Measurements from ENCODE around the gene NEDD9.

NEDD9 gene

DNA sequence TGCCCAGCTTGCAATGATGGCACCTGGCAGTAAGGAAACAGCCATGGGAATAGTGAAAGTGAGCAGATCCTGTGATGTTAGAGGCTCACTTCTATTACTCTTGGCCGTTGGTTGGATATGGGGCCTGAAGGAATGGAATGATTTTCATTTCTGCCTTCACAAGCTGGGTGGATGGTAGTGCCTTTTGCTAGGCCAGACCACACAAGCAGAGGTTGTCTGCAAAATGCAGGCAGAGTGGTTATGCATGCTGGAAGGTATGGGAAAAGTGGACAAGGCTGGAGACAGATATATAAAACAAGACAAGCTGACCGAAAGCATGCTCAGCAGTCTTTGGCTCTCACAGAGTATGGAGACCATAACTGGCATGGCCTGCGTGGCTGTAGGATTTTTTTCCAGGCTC is 70.2 kb downstream of the NEDD9 start:
- H3K4me3 Mint-ChIP-seq: no peak overlapping the region
- ATAC-seq (replicated peaks): no peak
- no peaks in the 10 kb centered on the region for H3K27me3 Mint-ChIP-seq
- H3K27ac Mint-ChIP-seq: no peak overlapping the region
- no peak for DNase-seq
- no peaks in the 10 kb centered on the region for H3K9me3 Mint-ChIP-seq
- no peaks in the 10 kb centered on the region for H3K36me3 Mint-ChIP-seq
- peaks cover 6% of the 10 kb centered on the region in 2 donors for H3K4me1 Mint-ChIP-seq

GRCh38 chr6:11161031-11161956 is 71.2 kb downstream of the NEDD9 start:
- no peak overlapping the region for H3K27ac Mint-ChIP-seq
- no peak overlapping the region for H3K4me3 Mint-ChIP-seq
- no peaks in the 10 kb centered on the region for H3K36me3 Mint-ChIP-seq
- H3K9me3 Mint-ChIP-seq: no peaks in the 10 kb centered on the region
- peaks cover 6% of the 10 kb centered on the region in 2 donors for H3K4me1 Mint-ChIP-seq
- no peaks in the 10 kb centered on the region for H3K27me3 Mint-ChIP-seq
- DNase-seq (no peak), ATAC-seq (replicated peaks) (no peak)

- no peak overlapping the region for H3K4me3 Mint-ChIP-seq
- no peak for DNase-seq
- H3K9me3 Mint-ChIP-seq: no peaks in the 10 kb centered on the region
- H3K4me1 Mint-ChIP-seq: peaks cover 5 to 6% of the 10 kb centered on the region in 2 donors
- no peak overlapping the region for H3K27ac Mint-ChIP-seq
- ATAC-seq (replicated peaks): no peak
- no peaks in the 10 kb centered on the region for H3K27me3 Mint-ChIP-seq
- no peaks in the 10 kb centered on the region for H3K36me3 Mint-ChIP-seq
These were observed 72.3 kb downstream of the NEDD9 start for GRCh38 chr6:11160199-11160598.

DNA sequence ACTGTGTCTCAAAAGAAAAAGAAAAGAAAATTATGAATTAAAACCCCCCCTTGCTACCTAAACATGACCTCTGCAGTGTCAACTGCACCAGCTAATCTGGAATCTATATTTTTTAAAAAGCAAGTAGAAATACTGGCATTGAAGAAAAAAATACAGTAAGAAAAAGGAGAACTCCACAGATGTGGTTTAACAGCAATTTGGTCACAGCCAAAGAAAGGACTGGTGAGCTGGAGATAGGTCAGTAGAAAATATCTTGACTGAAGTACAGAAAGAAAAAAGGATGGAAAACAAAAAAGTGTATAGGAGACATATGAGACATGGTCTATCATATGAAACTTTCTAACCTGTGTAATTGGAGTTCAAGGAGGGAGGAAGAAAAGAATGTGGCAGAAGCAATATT is 76.9 kb downstream of the NEDD9 start:
- H3K4me1 Mint-ChIP-seq: peaks cover 5 to 12% of the 10 kb centered on the region in 2 donors
- no peak for DNase-seq
- no peak overlapping the region for H3K27ac Mint-ChIP-seq
- no peak overlapping the region for H3K4me3 Mint-ChIP-seq
- H3K9me3 Mint-ChIP-seq: no peaks in the 10 kb centered on the region
- no peak for ATAC-seq (replicated peaks)
- H3K36me3 Mint-ChIP-seq: no peaks in the 10 kb centered on the region
- peaks cover 5 to 9% of the 10 kb centered on the region in 2 donors for H3K27me3 Mint-ChIP-seq

GRCh38 chr6:11153447-11153846 is 79.0 kb downstream of the NEDD9 start:
- Mint-ChIP-seq H3K36me3 (peaks cover 0 to 3% of the 10 kb centered on the region in 2 donors), H3K27me3 (peaks cover 5 to 9% of the 10 kb centered on the region in 2 donors), H3K9me3 (no peaks in the 10 kb centered on the region), H3K4me3 (peak overlapping the region; percentile 75 to 80), H3K4me1 (peaks cover 5 to 12% of the 10 kb centered on the region in 2 donors), H3K27ac (peak overlapping the region; percentile 5)
- no peak for DNase-seq
- no peak for ATAC-seq (replicated peaks)

DNA sequence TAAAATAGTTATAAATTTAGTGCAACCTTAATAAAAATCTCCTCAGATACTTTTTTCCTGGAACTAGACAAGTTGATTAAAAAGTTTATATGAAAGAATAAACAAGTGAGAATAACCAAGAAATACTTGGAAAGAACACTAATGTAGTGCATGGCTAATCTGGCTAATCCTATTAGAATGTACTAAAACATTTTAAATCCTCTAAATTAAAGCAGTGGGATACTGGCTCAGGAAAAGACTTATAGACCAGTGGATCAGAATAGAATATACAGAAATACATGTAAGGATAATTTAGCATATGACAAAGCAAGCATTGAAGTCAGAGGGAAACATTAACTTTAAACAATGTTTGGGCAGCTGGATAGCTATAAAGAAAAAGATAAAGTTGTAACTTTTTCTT is 79.9 kb downstream of the NEDD9 start:
- ATAC-seq (replicated peaks): no peak
- peaks cover 0 to 3% of the 10 kb centered on the region in 2 donors for H3K36me3 Mint-ChIP-seq
- H3K4me1 Mint-ChIP-seq: peaks cover 5 to 12% of the 10 kb centered on the region in 2 donors
- H3K27ac Mint-ChIP-seq: no peak overlapping the region
- no peaks in the 10 kb centered on the region for H3K9me3 Mint-ChIP-seq
- DNase-seq: no peak
- H3K4me3 Mint-ChIP-seq: no peak overlapping the region
- H3K27me3 Mint-ChIP-seq: peaks cover 5 to 9% of the 10 kb centered on the region in 2 donors

DNA sequence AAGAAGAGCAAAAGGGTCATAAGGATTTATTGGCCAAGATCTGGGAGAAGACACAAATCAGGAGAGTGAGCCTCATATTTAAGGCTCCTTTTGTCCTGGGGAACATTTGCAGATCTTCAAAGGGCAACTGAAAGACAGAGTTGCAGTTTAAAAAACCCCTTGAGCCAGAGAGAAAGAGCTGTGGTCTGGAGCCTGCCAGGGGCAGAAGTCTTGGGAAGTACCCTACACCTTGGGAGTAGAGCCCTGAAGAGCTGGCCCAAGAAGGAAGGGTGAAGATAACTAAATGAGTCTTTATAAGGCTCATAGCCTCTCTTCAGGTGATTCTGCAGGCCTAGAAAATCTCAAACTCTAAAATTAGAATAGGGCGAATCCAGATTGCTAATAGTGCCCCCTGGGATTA is 81.0 kb downstream of the NEDD9 start:
- DNase-seq (no peak), ATAC-seq (replicated peaks) (peak in 1 of 2 donors; percentile 64)
- peaks cover 5 to 12% of the 10 kb centered on the region in 2 donors for H3K4me1 Mint-ChIP-seq
- H3K36me3 Mint-ChIP-seq: peaks cover 0 to 3% of the 10 kb centered on the region in 2 donors
- H3K27me3 Mint-ChIP-seq: peaks cover 5 to 9% of the 10 kb centered on the region in 2 donors
- H3K9me3 Mint-ChIP-seq: no peaks in the 10 kb centered on the region
- no peak overlapping the region for H3K27ac Mint-ChIP-seq
- H3K4me3 Mint-ChIP-seq: no peak overlapping the region

DNA sequence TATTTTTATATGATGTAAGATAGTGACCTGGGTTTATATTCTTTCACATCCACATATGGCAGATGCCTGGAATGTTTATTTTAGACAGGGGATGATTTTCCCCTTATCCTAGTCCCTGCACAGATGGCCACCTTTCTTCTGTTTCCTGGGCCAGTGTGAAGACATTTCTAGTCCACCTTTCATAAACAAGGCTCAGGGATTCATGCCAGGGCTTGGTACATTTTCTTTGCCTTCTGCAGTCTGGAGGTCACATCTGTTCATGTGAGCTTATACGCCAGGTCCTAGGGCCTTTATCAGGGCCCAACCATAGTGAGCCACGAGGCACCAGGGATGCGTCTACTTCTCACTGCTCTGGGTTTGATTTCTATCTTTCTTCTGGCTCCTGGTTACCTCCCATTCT is 82.9 kb downstream of the NEDD9 start:
- Mint-ChIP-seq H3K27me3 (peaks cover 0 to 4% of the 10 kb centered on the region in 2 donors), H3K9me3 (no peaks in the 10 kb centered on the region), H3K4me1 (peaks cover 7 to 9% of the 10 kb centered on the region in 2 donors), H3K27ac (no peak overlapping the region), H3K36me3 (peaks cover 0 to 3% of the 10 kb centered on the region in 2 donors), H3K4me3 (no peak overlapping the region)
- DNase-seq (no peak), ATAC-seq (replicated peaks) (no peak)

DNA sequence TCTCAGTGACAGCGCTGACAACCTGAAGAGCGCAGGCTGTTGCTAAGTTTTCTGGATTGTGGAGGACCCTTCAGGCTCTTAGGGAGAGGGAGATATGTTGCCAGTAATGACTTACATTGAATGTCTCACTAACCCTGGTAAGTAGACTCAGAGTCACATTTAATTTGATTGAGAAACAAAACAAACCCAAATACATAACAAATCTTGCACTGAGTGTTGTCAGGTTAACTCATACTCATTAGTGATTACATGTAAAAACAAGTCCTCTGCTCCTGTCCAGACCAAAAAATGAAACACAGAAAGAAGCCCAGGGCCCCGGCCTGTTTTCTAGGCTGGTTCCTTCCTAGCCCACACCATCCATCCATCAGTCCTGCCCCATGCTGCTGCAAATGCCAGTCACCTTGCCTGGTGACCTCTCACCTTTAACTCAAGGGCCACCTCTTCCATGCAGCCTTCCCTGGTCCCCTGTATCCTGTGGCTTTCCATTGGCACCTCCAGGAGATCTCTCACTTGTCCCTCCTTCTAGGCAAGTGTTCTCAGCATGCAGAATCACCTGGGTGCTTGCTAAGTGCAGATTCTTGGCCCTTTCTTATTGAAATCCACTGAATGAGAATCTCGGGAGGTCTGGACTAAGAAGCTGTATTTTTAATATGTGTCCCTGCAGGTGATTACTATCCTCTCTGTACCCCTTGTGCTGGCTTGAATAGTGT is 86.2 kb downstream of the NEDD9 start:
- Mint-ChIP-seq H3K9me3 (peaks cover 0 to 1% of the 10 kb centered on the region in 2 donors), H3K4me3 (no peak overlapping the region), H3K36me3 (peaks cover 0 to 3% of the 10 kb centered on the region in 2 donors), H3K27me3 (no peaks in the 10 kb centered on the region), H3K27ac (no peak overlapping the region), H3K4me1 (peaks cover 11 to 19% of the 10 kb centered on the region in 2 donors)
- DNase-seq (no peak), ATAC-seq (replicated peaks) (no peak)

GRCh38 chr6:11144393-11144851 is 88.0 kb downstream of the NEDD9 start:
- H3K9me3 Mint-ChIP-seq: peaks cover 3 to 6% of the 10 kb centered on the region in 2 donors
- no peaks in the 10 kb centered on the region for H3K27me3 Mint-ChIP-seq
- no peak overlapping the region for H3K4me3 Mint-ChIP-seq
- H3K27ac Mint-ChIP-seq: no peak overlapping the region
- peaks cover 3 to 9% of the 10 kb centered on the region in 2 donors for H3K36me3 Mint-ChIP-seq
- H3K4me1 Mint-ChIP-seq: peaks cover 23 to 34% of the 10 kb centered on the region in 2 donors
- ATAC-seq (replicated peaks) (peak; percentile 87 to 93), DNase-seq (peak; percentile 47)

DNA sequence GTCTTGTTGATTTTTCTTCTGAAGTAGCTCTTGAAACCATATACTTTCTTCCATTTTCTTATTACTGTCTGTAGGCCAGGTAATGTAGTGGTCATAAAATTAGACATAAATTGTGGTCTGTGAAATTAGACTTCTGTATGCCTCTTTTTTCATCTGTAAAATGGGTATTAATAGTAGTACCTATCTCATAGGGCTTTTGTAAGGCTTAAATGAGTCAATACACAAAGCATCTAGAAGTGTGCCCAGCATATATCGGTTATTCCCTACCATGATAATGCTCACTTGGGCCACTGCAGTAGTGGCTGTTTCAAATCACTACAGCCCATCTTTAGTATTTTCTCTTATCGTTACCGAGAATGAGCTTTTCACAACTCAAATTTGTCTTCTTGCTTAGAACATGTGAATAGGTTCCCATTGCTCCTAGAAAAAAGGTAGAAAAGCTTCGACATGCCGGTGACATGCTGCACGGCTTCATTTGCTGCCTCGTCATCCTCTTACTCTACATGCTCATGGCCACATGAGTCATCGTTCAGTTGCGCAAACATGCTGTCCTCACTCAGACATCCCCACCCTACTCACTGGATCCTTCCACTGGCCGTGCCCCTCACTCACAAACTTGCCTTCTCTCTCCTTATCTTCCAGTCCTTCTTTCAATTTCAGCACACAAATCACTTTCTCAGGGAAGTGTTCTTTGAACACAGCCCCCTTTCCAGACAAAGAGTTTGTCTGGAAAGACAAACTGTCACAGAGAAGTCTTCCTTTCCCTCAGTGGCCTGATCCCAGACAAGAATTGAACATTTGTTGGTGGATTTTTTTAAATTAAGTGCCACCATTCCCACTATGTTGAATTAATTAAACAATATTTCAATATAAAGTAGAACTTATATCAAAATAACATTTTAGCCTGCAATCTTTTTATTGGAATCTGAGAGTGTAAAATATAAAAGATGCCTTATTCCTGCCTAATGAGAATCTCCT is 88.8 kb downstream of the NEDD9 start:
- Mint-ChIP-seq H3K4me1 (peaks cover 30 to 42% of the 10 kb centered on the region in 2 donors), H3K27me3 (no peaks in the 10 kb centered on the region), H3K27ac (no peak overlapping the region), H3K36me3 (peaks cover 8 to 12% of the 10 kb centered on the region in 2 donors), H3K9me3 (peaks cover 8 to 10% of the 10 kb centered on the region in 2 donors), H3K4me3 (no peak overlapping the region)
- ATAC-seq (replicated peaks) (no peak), DNase-seq (no peak)

- Mint-ChIP-seq H3K36me3 (peaks cover 8 to 12% of the 10 kb centered on the region in 2 donors), H3K9me3 (peaks cover 8 to 10% of the 10 kb centered on the region in 2 donors)
- ATAC-seq (replicated peaks): no peak
These were observed 90.0 kb downstream of the NEDD9 start for GRCh38 chr6:11142296-11143027.

DNA sequence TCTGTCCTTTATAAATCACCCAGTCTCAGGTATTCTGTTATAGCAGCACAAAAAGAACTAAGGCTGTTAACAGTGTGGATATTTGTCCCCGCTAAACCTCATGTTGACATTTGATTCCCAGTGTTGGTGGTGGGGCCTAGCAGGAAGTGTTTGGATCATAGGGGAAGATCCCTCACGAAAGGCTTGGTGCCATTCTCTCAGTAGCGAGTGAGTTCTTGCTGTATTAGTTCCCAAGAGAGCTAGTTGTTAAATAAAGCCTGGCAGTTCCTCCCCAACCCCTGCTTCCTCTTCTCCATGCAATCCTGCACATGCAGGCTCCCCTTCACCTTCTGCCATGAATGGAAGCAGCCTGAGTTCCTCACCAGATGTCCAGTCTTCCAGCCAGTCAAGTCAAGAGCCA is 91.2 kb downstream of the NEDD9 start:
- peaks cover 8 to 12% of the 10 kb centered on the region in 2 donors for H3K36me3 Mint-ChIP-seq
- peaks cover 30 to 46% of the 10 kb centered on the region in 2 donors for H3K4me1 Mint-ChIP-seq
- no peaks in the 10 kb centered on the region for H3K27me3 Mint-ChIP-seq
- DNase-seq: no peak
- H3K4me3 Mint-ChIP-seq: no peak overlapping the region
- H3K27ac Mint-ChIP-seq: no peak overlapping the region
- peaks cover 8 to 10% of the 10 kb centered on the region in 2 donors for H3K9me3 Mint-ChIP-seq
- ATAC-seq (replicated peaks): no peak

More at GRCh38 chr6:11142296-11143027, 90.0 kb downstream of the NEDD9 start:
- no peaks in the 10 kb centered on the region for H3K27me3 Mint-ChIP-seq
- DNase-seq: no peak
- no peak overlapping the region for H3K4me3 Mint-ChIP-seq
- H3K4me1 Mint-ChIP-seq: peaks cover 30 to 46% of the 10 kb centered on the region in 2 donors
- H3K27ac Mint-ChIP-seq: no peak overlapping the region
